GM20000 (cell line): ENCODE data around the gene ZNF57.

Experiments used
- DNase-seq: peaks from one replicate; pipeline ENCODE4 v3.0.0; 2012; ENCODE audit warnings: low spot score
- TF ChIP-seq, protein P1 (sequence below): IDR thresholded peaks from 2 replicates; pipeline ENCODE4 v1.5.1; 2012; ENCODE audit warnings: mild to moderate bottlenecking, control low read depth; ENCODE audit errors: extremely low read depth, missing control alignments

The ZNF57 gene

DNA sequence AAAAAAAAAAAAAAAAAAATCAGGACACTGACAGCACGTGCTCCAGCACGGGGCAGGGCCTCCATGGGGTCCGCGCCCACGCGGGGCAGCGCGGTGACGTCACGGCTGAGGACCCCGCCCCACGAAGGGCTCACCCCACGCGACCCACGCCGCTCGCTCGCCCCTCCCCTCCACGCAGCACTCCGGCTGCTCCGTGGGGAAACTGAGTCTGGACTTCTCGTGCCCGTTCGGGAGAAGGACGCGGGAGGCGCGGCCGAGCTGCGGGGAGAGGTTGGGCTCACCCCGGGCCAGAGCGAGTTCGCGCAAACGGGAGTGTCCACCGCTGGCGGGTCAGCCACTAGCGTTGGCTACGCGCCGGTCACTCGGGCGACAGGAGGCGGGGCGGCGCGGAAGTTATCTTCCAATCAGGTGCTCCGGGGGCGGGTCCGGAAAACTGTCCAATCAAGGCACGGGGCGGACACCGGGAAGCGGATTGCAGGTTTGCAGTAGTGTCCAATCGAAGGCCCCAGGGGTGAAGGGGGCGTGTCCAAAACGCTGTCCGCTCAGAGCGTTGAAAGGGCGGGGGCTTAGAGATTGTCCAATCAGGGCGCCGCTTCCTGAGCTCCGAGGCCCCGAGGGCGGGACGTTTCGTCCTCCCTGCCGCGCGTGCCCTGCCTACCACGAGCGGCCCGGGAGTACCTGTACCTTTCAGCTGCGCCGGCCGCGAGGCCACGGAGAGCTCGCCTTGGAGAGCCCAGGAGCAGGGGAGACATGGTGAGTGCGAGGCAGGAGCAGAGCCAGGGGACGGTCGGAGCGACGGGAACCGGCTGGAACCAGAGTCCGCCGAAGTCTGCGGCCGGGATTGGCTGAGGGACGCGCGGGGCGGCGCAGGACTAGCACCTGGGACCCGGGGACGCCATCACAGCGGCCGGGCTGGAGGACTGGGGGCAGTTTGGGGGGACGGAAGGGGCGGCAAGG is at the start of gene ZNF57:
Gene ZNF57 (plus strand): TSS at position 633 of the 957 bp plus-strand sequence. CDS start 118 bp downstream, at position 751.
- TF ChIP-seq, protein P1, sequence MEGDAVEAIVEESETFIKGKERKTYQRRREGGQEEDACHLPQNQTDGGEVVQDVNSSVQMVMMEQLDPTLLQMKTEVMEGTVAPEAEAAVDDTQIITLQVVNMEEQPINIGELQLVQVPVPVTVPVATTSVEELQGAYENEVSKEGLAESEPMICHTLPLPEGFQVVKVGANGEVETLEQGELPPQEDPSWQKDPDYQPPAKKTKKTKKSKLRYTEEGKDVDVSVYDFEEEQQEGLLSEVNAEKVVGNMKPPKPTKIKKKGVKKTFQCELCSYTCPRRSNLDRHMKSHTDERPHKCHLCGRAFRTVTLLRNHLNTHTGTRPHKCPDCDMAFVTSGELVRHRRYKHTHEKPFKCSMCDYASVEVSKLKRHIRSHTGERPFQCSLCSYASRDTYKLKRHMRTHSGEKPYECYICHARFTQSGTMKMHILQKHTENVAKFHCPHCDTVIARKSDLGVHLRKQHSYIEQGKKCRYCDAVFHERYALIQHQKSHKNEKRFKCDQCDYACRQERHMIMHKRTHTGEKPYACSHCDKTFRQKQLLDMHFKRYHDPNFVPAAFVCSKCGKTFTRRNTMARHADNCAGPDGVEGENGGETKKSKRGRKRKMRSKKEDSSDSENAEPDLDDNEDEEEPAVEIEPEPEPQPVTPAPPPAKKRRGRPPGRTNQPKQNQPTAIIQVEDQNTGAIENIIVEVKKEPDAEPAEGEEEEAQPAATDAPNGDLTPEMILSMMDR: no peak
- peak; percentile 99 for DNase-seq

DNA sequence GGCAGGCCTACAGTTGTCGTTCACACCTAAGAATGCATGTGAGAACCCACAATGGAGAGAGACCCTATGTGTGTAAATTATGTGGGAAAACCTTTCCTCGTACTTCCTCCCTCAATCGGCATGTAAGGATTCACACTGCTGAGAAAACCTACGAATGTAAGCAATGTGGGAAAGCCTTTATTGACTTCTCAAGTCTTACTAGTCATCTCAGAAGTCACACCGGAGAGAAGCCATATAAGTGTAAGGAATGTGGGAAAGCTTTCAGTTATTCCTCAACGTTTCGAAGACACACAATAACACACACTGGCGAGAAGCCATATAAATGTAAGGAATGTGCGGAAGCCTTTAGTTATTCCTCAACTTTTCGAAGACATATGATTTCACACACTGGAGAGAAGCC is 48.1 kb upstream of the ZNF57 start:
- TF ChIP-seq, protein P1: no peak
- no peak for DNase-seq

DNA sequence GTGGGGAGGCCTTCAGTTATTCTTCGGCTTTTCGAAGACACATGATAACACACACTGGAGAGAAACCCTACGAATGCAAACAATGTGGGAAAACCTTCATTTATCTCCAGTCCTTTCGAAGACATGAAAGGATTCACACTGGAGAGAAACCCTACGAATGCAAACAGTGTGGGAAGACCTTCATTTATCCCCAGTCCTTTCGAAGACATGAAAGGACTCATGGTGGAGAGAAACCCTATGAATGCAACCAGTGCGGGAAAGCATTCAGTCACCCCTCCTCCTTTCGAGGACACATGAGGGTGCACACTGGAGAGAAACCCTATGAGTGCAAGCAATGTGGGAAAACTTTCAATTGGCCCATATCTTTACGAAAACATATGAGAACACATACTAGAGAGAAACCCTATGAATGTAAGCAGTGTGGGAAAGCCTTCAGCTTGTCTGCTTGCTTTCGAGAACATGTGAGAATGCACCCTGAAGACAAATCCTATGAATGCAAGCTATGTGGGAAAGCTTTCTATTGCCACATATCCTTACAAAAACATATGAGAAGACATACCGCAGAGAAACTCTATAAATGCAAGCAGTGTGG is 47.6 kb upstream of the ZNF57 start:
- no peak for DNase-seq
- TF ChIP-seq, protein P1: no peak

DNA sequence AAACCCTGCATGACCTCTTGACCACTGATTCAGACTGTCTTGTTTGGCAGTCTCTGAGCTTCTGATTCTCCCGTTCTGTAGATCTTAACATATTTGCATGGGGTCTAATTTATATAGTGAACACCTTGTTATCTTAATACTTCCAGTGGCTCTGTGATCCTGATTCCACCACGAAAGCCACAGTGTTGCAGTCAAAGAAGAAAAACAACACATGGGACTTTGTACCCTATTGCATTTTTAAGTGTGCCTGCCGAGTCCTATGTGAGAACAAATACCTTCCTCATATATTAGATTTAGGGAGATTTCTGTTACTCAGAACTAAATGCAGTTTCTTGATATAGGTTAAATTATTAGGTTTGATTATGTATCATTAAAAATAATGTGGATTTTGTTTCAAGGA is 45.9 kb upstream of the ZNF57 start:
- TF ChIP-seq, protein P1: no peak
- DNase-seq: no peak

DNA sequence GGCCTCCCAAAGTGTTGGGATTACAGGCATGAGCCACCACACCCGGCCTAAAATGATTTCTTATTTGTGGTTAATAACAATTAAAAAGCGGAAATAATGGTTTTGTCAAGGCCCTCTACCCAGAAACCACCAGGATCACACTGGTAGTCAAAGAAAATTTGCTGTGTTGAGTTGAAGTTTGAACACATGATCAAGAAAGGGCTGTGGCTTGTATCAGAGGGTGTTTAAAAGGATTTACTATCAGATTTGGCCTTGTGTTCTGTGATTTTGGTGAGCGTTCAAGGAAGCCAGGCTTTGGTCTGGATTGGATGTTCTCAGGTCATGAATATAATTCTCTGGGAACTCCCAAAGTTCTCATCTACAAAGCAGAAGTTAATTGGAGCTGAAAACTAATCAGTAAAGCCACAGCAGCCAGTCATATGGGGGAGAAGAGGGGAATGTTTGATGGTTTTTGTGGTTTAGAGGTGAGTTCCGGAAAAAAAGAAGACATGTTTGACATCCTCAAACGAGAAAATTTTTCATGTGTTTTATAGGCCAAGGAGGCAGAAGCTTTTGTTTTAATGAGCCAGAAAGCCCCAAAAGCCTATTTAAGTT is 44.2 kb upstream of the ZNF57 start:
- no peak for DNase-seq
- TF ChIP-seq, protein P1: no peak

DNA sequence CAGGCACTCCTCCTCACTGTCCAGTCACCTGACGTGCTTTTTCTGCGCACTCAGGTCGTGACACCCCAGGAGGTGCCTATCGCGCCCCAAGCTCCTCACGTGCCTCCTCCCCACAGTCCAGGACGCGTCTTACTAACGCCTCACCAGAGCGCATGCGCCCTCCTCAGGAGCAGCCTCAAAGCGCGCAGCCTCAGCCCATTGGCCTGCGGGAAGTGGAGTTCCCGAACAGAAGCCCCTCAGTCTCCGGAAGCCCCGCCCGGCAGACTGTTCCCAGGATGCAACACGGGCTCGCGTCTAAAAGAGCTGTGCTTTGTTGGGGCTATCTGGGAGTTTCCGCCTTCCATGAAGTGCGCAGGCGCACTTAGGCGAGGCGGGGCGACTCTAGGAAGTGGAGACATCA is 41.9 kb upstream of the ZNF57 start:
- DNase-seq: no peak
- TF ChIP-seq, protein P1: no peak

DNA sequence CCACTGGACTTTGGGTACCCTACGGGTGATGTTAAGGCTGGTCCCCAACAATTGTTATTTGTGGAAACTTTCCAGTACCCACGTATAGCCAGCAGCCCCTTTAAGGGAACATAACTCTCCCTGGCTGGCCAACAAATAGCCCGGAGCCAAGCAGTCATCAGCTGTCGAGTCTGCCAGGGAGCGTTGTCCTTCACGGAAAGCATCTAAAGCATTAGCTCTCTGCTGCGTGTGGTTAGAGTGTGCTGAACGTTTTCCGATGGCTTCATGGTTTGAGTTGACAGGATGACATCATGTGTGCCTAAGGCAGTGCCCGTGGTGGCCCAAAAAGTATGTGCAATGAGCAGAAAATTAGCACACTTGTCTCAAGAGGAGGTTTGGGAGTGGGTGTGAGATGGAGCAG is 36.9 kb upstream of the ZNF57 start:
- TF ChIP-seq, protein P1: no peak
- DNase-seq: no peak
